Activated CD4-positive, alpha-beta T cell treated with anti-CD3 and anti-CD28 coated beads for 48 hours (primary cell): ENCODE data around the gene POPDC3.
A peak's percentile ranks its signal among the peaks of the same experiment; 100 is the strongest.

Experiments used
- DNase-seq: peaks from one replicate; pipeline ENCODE4 v3.0.0-alpha.2; 2020

Gene POPDC3

GRCh38 chr6:105137388-105137787 lies 42.4 kb downstream of the POPDC3 start:
- DNase-seq, result no peak

- peak; percentile 24 for DNase-seq
Measured at GRCh38 chr6:105136431-105137350, 43.1 kb downstream of the POPDC3 start.

GRCh38 chr6:105135907-105136430 lies 43.8 kb downstream of the POPDC3 start:
- no peak for DNase-seq

- DNase-seq, result no peak
Measured at GRCh38 chr6:105135056-105135455, 44.8 kb downstream of the POPDC3 start.

GRCh38 chr6:105122717-105123116 lies 57.1 kb downstream of the POPDC3 start:
- DNase-seq, result no peak

- DNase-seq, result no peak
Measured at GRCh38 chr6:105121981-105122380, 57.8 kb downstream of the POPDC3 start.

GRCh38 chr6:105120570-105120969 lies 59.2 kb downstream of the POPDC3 start:
- no peak for DNase-seq

GRCh38 chr6:105116150-105116549 lies 63.7 kb downstream of the POPDC3 start:
- no peak for DNase-seq

GRCh38 chr6:105113422-105113821 lies 66.4 kb downstream of the POPDC3 start:
- no peak for DNase-seq

- DNase-seq, result no peak
Measured at GRCh38 chr6:105112577-105112976, 67.2 kb downstream of the POPDC3 start.

GRCh38 chr6:105111871-105112270 lies 67.9 kb downstream of the POPDC3 start:
- DNase-seq, result no peak

GRCh38 chr6:105111105-105111504 lies 68.7 kb downstream of the POPDC3 start:
- no peak for DNase-seq

GRCh38 chr6:105109955-105110895 lies 69.6 kb downstream of the POPDC3 start:
- no peak for DNase-seq

GRCh38 chr6:105108631-105109262 lies 71.1 kb downstream of the POPDC3 start:
- DNase-seq, result no peak
